HG02642 (cell line): ENCODE results near the gene DHRS12.
"Not testable (repeated sequence)": the region's sequence is repeated elsewhere in the genome, so short reads cannot be mapped to it uniquely, and the experiment has no call there.

Experiments used
- ATAC-seq: cut with Tn5 transposase; IDR thresholded peaks from one replicate; pipeline ENCODE4 v1.9.1; 2021; ENCODE audit warnings: mild to moderate bottlenecking; ENCODE audit not compliant: unreplicated experiment, poor library complexity

The DHRS12 gene

GRCh38 chr13:51828730-51829567, 25.0 kb upstream of the DHRS12 start:
- no peak for ATAC-seq

GRCh38 chr13:51827254-51827653, 23.3 kb upstream of the DHRS12 start:
- ATAC-seq: no peak

- no peak for ATAC-seq
These were observed 22.6 kb upstream of the DHRS12 start for GRCh38 chr13:51826606-51827005.

GRCh38 chr13:51825681-51826254, 21.8 kb upstream of the DHRS12 start:
- no peak for ATAC-seq

- ATAC-seq: no peak
These were observed 21.2 kb upstream of the DHRS12 start for GRCh38 chr13:51825165-51825592.

GRCh38 chr13:51824712-51825111, 20.7 kb upstream of the DHRS12 start:
- ATAC-seq: not testable (repeated sequence)

GRCh38 chr13:51823863-51824262, 19.9 kb upstream of the DHRS12 start:
- no peak for ATAC-seq

GRCh38 chr13:51823359-51823758, 19.4 kb upstream of the DHRS12 start:
- no peak for ATAC-seq

- no peak for ATAC-seq
These were observed 18.3 kb upstream of the DHRS12 start for GRCh38 chr13:51822106-51822815.

- ATAC-seq: no peak
These were observed 17.6 kb upstream of the DHRS12 start for GRCh38 chr13:51821606-51822005.

GRCh38 chr13:51820016-51820597, 16.1 kb upstream of the DHRS12 start:
- no peak for ATAC-seq

- no peak for ATAC-seq
These were observed 15.6 kb upstream of the DHRS12 start for GRCh38 chr13:51819544-51819943.

- no peak for ATAC-seq
These were observed 15.0 kb upstream of the DHRS12 start for GRCh38 chr13:51818781-51819511.

GRCh38 chr13:51818276-51818675, 14.3 kb upstream of the DHRS12 start:
- no peak for ATAC-seq

- ATAC-seq: no peak
These were observed 13.8 kb upstream of the DHRS12 start for GRCh38 chr13:51817717-51818116.

- no peak for ATAC-seq
These were observed 12.8 kb upstream of the DHRS12 start for GRCh38 chr13:51816604-51817249.

- ATAC-seq: no peak
These were observed 11.9 kb upstream of the DHRS12 start for GRCh38 chr13:51815848-51816247.

- peak; percentile 73 for ATAC-seq
These were observed 11.1 kb upstream of the DHRS12 start for GRCh38 chr13:51814825-51815650.

- no peak for ATAC-seq
These were observed 10.1 kb upstream of the DHRS12 start for GRCh38 chr13:51814071-51814470.
